Stimulated activated CD8-positive, alpha-beta memory T cell treated with anti-CD3 and anti-CD28 coated beads, Interleukin-7, amount 100 ng/mL, for 48 hours (primary cell): Measurements from ENCODE around the gene PORCN.

Experiments
- DNase-seq, 2 donors: peaks; one replicate each; pipeline ENCODE4 v3.0.0-alpha.2; 2020; ENCODE audit warnings: low read depth in 1 of 2; ENCODE audit errors: extremely low read depth in 1 of 2

PORCN gene

GRCh38 chrX:48508400-48509244, at the start of gene PORCN:
TSS of gene PORCN (plus strand) at chrX:48508992. CDS start at chrX:48509821, 829 bp downstream.
- DNase-seq, result peak; percentile 54 to 74

DNA sequence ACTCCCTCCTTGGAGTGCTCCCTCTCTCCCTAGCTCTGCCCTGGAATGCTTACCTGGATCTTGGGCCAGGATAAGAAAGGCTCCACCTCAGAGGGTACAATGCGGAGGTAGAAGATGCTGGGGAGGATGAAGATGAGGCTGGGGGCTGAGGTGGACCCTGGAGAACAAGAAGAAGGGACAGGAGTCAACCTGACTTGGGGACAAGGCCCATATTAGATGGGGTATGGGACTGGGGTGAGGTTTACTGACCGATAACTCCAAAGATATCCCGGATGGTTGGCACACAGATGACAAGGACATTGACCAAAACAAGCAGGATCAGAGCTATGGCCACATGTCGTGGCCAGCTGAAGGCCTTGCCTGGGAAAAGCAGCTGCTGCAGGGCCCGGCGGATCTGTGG, 49.3 kb upstream of the PORCN start:
- no peak for DNase-seq

DNA sequence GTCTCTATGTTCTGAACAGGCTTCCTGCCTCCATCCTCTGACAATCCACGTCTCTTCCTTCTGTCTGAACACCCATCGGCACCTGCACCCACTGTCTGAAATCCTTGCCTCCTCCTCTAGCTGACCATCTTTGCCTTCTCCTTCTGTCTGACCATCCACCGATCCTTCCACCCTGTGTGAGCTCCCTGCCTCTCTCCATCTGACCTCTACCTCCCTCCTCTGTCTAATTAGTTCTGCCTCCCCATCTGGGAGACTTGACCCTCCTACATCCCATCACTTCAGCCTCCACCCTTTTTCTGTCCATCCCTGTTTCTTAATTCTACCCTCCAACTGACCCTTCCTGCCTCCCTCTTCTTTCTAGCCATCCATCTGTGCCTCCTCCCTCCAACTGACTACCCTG, 48.8 kb upstream of the PORCN start:
- DNase-seq, result no peak

GRCh38 chrX:48460606-48461005, 48.2 kb upstream of the PORCN start:
- DNase-seq, result no peak

DNA sequence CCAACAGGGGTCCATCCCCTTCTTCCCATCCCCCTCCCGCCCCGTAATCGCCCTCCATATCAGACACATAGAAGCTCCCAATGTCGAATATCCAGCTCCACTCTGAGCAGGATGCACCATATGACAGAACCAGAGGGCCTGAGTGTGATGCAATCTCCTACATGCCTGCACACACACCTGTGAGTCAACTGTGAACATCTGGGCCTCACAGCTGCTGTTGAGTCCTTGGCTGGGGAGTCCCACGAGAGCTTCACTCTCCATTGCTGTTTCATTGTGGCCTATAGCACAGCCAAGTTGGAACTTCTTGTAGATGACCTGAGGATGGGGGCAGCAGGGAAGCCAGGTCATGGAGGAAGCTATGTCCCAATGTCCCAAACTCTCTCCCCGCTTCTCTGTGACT, 47.0 kb upstream of the PORCN start:
- DNase-seq, result no peak

GRCh38 chrX:48465336-48465933, 43.4 kb upstream of the PORCN start:
- no peak for DNase-seq

GRCh38 chrX:48466696-48467095, 42.1 kb upstream of the PORCN start:
- DNase-seq, result no peak

DNA sequence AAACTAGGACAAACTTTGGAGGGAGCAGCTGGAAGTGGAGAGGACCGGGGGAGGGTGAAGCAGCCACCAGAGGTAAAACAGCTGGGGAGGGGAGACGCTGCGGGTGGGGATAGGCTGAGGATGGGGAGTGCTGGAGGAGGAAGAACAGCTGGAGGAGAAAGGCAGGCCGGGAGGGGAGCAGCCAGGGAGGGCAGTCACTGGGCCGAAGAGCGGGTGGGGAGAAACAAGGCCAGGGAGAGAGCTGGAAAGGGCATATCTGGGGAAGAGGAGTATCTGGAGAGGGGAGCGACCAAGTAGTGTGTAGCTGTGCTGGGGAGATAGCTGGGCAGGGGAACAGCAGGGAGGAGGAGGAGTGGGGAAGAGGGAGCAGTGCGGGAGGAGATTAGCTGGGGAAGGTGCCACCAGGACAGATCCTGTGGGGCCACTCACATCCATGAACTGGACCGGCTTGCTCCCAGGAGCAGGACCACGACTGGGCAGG, 41.5 kb upstream of the PORCN start:
- DNase-seq, result no peak

- DNase-seq, result peak in 1 of 2 donors; percentile 29
Observed at GRCh38 chrX:48468247-48468671, 40.5 kb upstream of the PORCN start.

- DNase-seq, result peak; percentile 18 to 32
Observed at GRCh38 chrX:48468693-48469691, 39.8 kb upstream of the PORCN start.

GRCh38 chrX:48470110-48470832, 38.5 kb upstream of the PORCN start, which contains the start of gene SLC38A5:
TSS of gene SLC38A5 (minus strand) at chrX:48470260. CDS start at chrX:48467924, 2,336 bp downstream.
- no peak for DNase-seq

DNA sequence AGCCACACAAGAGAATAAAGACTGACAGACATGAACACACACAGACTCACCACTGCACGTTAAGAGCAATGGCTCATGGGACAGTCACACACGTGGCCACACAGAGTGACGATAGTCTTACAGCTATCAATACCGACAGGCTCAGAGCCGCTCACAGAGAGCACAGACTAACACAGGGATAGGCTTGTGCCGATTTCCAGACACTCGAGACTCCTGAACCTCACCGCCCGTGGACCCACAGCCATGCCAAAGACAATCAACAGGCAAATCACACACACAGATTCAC, 38.0 kb upstream of the PORCN start:
- DNase-seq, result no peak

DNA sequence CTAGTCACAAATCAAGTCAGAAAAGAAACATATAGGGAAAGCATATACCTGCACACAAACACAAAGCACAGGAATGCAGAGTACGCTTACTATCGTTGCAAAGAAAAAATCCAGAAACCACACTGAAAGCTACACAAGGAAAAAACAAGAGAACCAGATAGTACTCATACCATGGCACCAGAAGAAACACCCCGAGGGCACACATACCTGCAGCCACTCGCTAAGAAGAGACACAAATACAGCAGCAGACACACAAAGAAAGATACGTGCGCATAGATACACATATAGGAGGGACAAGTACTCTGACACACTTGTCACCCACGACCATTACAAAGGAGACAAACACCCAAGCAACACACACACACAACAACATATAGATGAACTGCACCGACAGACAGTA, 37.3 kb upstream of the PORCN start:
- DNase-seq, result no peak

- DNase-seq, result no peak
Observed at GRCh38 chrX:48472225-48472624, 36.6 kb upstream of the PORCN start.

GRCh38 chrX:48472851-48473703, 35.7 kb upstream of the PORCN start:
- no peak for DNase-seq

- DNase-seq, result no peak
Observed at GRCh38 chrX:48473704-48473990, 35.1 kb upstream of the PORCN start.

DNA sequence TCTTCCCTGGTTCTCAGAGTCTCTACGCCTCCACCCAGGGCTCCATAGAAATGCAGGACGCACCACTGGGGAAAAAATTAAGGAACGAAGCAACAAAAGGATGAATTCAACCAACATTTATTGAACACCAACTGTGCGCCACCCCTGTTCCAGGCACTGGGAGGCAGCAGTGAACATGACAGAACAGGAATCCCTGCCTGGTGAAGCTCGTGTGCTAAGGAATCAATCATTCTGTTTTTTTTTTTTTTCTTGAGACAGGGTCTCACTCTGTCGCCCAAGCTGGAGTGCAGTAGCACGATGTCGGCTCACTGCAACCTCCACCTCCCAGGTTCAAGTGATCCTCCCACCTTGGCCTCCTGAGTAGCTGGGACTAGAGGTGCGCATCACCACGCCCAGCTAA, 34.7 kb upstream of the PORCN start:
- no peak for DNase-seq

DNA sequence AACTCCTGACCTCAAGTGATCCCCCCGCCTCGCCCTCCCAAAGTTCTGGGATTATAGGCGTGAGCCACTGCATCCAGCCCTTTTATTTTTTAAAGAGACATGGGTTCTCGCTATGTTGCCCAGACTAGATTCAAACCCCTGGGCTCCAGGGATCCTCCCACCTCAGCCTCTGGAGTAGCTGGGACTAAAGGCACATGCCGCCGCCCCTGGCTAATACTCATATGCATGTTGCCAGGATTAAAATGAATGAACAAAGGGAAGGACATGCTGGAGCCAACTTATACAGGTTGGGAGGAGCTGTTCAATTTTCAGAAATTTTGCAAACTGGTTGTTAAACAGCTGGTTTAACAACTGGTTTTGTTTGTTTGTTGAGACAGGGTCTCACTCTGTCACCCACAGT, 34.2 kb upstream of the PORCN start:
- no peak for DNase-seq

GRCh38 chrX:48475296-48475695, 33.5 kb upstream of the PORCN start:
- DNase-seq, result no peak
